ENCODE measurements around the gene NEDD9. TPM values are rescaled to one million over a fixed set of nuclear protein-coding genes. Genes with fewer than 3 reads are reported as not detected.

NEDD9 gene
- polyA plus RNA-seq, 1 of the 3 experiments (the other 2 are of a cell fraction): 7.4 TPM

DNA sequence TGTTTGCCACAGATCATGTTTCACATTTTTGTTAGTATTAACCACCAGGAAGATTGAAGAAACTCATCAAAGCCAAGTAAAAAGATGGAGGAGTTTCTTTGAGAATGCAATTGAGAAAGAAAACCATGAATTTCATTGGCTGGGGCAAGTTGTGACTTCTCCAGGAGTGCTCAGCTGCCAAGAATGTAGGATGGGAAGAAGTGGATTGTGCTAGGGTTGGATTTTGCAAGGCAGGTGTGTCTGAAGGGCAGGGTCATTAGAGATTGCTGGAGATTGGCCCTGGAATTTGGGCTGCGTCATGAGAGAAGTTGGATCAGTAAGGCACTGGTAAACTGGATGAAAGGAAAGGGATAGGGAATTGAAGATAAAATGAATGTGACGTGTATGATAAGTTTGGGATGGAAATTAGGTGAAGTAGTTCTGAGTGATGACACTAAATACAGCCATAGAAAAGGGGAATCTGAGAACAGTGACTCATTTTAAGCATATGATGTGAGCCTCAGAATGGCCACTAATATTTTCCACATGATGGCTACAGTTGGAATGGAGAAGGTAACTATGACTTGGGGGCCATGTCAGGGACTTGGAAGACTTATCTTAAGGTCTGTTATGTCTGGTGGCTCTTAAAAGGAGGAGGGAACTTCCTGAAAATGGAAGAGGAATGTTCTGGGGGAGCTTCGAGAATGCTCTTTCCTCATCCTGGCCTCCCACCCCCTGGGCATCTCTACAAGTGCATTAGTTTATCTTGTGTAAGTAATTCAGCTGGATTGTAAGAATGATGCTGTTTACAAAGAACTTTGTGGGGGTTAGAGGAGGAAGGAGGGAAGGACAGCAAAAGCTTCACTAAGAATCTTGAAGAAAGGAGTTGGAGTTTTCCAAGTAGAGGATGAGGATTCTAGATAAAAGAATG is 93.2 kb downstream of the NEDD9 start:
- DNase-seq: no peak
- Histone ChIP-seq H3K4me1 (ENCODE audit: control insufficient read depth in 1 of 2, insufficient read depth in 2 of 2, low read depth in 1 of 2, low read length in 1 of 2) (peaks cover 0 to 33% of the 10 kb centered on the region in 2 experiments; a peak in 3 of 4 replicates), H3F3A (replicated peaks; ENCODE audit: insufficient read depth) (peaks cover 27% of the 10 kb centered on the region), H3K36me3 (replicated peaks in 1 of 2; ENCODE audit: control insufficient read depth in 1 of 2, insufficient read depth in 2 of 2, low read length in 1 of 2) (peaks cover 14 to 18% of the 10 kb centered on the region in 2 experiments), H3K27me3 (ENCODE audit: insufficient read depth) (no peaks in the 10 kb centered on the region), H3K4me2 (no peak overlapping the region), H4K20me1 (ENCODE audit: insufficient read depth) (no peaks in the 10 kb centered on the region), H2AFZ (ENCODE audit: low read depth) (no peak overlapping the region), H3K9me2 (no peaks in the 10 kb centered on the region), H3K4me3 (ENCODE audit: low read depth in 2 of 2, low read length in 1 of 2) (no peak overlapping the region), H3K27ac (ENCODE audit: low read depth in 2 of 2, low read length in 1 of 2) (peak overlapping the region in 1 of 2 experiments; percentile 44; a peak in 2 of 4 replicates), H3K79me2 (ENCODE audit: insufficient read depth) (0 out of 2 replicates have a peak, but pooled peaks cover 3% of the 10 kb centered on the region), H3K9me3 (no peaks in the 10 kb centered on the region), H3K9ac (no peak overlapping the region)
- TF ChIP-seq FOSL2 (IDR thresholded peaks at IDR 0.05; ENCODE audit: borderline replicate concordance, low read depth) (peak; percentile 33; the same call in 1 of the 2 replicates), TCF12 (IDR thresholded peaks at IDR 0.05) (peak; percentile 48; the same call in 1 of the 2 replicates), JUND (IDR thresholded peaks at IDR 0.05) (peak; percentile 38; the same call in 1 of the 2 replicates)
- TF ChIP-seq, protein P1, sequence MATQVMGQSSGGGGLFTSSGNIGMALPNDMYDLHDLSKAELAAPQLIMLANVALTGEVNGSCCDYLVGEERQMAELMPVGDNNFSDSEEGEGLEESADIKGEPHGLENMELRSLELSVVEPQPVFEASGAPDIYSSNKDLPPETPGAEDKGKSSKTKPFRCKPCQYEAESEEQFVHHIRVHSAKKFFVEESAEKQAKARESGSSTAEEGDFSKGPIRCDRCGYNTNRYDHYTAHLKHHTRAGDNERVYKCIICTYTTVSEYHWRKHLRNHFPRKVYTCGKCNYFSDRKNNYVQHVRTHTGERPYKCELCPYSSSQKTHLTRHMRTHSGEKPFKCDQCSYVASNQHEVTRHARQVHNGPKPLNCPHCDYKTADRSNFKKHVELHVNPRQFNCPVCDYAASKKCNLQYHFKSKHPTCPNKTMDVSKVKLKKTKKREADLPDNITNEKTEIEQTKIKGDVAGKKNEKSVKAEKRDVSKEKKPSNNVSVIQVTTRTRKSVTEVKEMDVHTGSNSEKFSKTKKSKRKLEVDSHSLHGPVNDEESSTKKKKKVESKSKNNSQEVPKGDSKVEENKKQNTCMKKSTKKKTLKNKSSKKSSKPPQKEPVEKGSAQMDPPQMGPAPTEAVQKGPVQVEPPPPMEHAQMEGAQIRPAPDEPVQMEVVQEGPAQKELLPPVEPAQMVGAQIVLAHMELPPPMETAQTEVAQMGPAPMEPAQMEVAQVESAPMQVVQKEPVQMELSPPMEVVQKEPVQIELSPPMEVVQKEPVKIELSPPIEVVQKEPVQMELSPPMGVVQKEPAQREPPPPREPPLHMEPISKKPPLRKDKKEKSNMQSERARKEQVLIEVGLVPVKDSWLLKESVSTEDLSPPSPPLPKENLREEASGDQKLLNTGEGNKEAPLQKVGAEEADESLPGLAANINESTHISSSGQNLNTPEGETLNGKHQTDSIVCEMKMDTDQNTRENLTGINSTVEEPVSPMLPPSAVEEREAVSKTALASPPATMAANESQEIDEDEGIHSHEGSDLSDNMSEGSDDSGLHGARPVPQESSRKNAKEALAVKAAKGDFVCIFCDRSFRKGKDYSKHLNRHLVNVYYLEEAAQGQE (IDR thresholded peaks at IDR 0.05; ENCODE audit: low read depth, low read length): no peak
- ChIA-PET CTCF (interaction anchor here (3.0 kb wide), 1 partner anchor 357 kb away, joined by 14 read pairs; no protein-coding TSS in a partner anchor), POLR2A (no interaction called here)
- 87% methylated on average over 3 of the region's 3 CpGs for WGBS (ENCODE audit: low lambda C conversion rate)

DNA sequence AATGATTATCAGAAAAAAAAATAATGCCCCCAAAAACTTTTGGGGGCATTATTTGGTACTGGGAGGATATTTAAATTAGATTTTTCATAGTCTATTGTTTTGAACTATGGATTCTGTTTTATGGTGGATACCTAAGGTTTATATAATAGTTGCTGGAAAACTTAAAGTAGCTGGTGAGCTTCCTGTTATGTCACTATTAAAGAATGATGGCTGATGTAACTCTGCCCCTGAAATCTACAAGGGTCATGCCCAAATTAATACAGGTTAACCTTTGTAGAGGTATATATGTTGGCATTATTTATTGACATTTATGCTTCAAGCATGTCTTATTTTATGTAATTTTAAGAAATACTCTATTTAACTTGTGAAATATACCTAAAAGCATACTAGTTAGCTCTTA is 95.7 kb downstream of the NEDD9 start:
- no peak for DNase-seq
- Histone ChIP-seq H2AFZ (ENCODE audit: low read depth) (no peak overlapping the region), H3K4me2 (no peak overlapping the region), H3K9me3 (no peaks in the 10 kb centered on the region), H4K20me1 (ENCODE audit: insufficient read depth) (no peaks in the 10 kb centered on the region), H3K4me3 (ENCODE audit: low read depth in 2 of 2, low read length in 1 of 2) (no peak overlapping the region), H3K9ac (no peak overlapping the region), H3K79me2 (ENCODE audit: insufficient read depth) (peaks cover 3% of the 10 kb centered on the region; the same call in 1 of the 2 replicates), H3K27ac (ENCODE audit: low read depth in 2 of 2, low read length in 1 of 2) (no peak overlapping the region), H3K9me2 (no peaks in the 10 kb centered on the region), H3K36me3 (replicated peaks in 1 of 2; ENCODE audit: control insufficient read depth in 1 of 2, insufficient read depth in 2 of 2, low read length in 1 of 2) (peaks cover 17 to 18% of the 10 kb centered on the region in 2 experiments), H3F3A (replicated peaks; ENCODE audit: insufficient read depth) (peaks cover 23% of the 10 kb centered on the region), H3K4me1 (ENCODE audit: control insufficient read depth in 1 of 2, insufficient read depth in 2 of 2, low read depth in 1 of 2, low read length in 1 of 2) (peaks cover 0 to 33% of the 10 kb centered on the region in 2 experiments; a peak in 3 of 4 replicates), H3K27me3 (ENCODE audit: insufficient read depth) (no peaks in the 10 kb centered on the region)
- ChIA-PET CTCF (interaction anchor here (0.9 to 1.7 kb wide), 5 partner anchors 13 to 360 kb away, joined by 3 to 5 read pairs (median 3); no protein-coding TSS in a partner anchor), POLR2A (no interaction called here)
- no peak for TF ChIP-seq TAF1 (IDR thresholded peaks at IDR 0.05; ENCODE audit: borderline replicate concordance, low read depth, low read length)
- TF ChIP-seq JUND (IDR thresholded peaks at IDR 0.05): no peak
- no peak for TF ChIP-seq USF1 (IDR thresholded peaks at IDR 0.05; ENCODE audit: borderline replicate concordance, low read depth)
- no peak for TF ChIP-seq FOXJ3 (CRISPR knock-in tag; IDR thresholded peaks at IDR 0.05)
- no peak for TF ChIP-seq POLR2AphosphoS5 (IDR thresholded peaks at IDR 0.05; ENCODE audit: low read depth, low read length)
- TF ChIP-seq FOXM1 (IDR thresholded peaks at IDR 0.05; ENCODE audit: low read depth): no peak

Small RNAs within 50 kb of the gene (small RNA-seq; reads per million reads assigned to genes)
- 0 reads per million in 7 experiments for gene AL136139.1

Other genes starting within 250 kb of the NEDD9 start
- 0.39 and 0.49 TPM in 2 replicates for gene ELOVL2, start 188.4 kb downstream of the NEDD9 start, polyA plus RNA-seq (2012; rRNA removed)
- 2.1 and 2.7 TPM in 2 replicates for gene SMIM13, start 138.8 kb downstream of the NEDD9 start, polyA plus RNA-seq (2012; rRNA removed)
- not detected in 2 replicates for gene ERVFRD-1, start 120.9 kb downstream of the NEDD9 start, polyA plus RNA-seq (2012; rRNA removed)